Left renal cortex interstitium (tissue), 4 donors: ENCODE results near the gene SPATA31C1. TPM values are rescaled to one million over a fixed set of nuclear protein-coding genes. Genes with fewer than 3 reads are reported as not detected.
"Not testable (repeated sequence)": the region's sequence is repeated elsewhere in the genome, so short reads cannot be mapped to it uniquely, and the experiment has no call there.

Experiments
- DNase-seq, 4 donors: peaks; one replicate each; pipeline ENCODE4 v3.0.0-alpha.2; 2013; ENCODE audit warnings: low read depth in 4 of 4, low spot score in 2 of 4, missing footprints in 1 of 4
- polyA plus RNA-seq, 4 donors: library from polyadenylated mRNA; unstranded; fragments of 120-200 nt; gene quantifications; one replicate each; pipeline ENCODE4 v1.2.1, GENCODE V29; 2013; ENCODE audit not compliant: insufficient read length in 4 of 4

The SPATA31C1 gene
- polyA plus RNA-seq, 4 donors = 0.47 to 0.74 (median 0.69) TPM

DNA sequence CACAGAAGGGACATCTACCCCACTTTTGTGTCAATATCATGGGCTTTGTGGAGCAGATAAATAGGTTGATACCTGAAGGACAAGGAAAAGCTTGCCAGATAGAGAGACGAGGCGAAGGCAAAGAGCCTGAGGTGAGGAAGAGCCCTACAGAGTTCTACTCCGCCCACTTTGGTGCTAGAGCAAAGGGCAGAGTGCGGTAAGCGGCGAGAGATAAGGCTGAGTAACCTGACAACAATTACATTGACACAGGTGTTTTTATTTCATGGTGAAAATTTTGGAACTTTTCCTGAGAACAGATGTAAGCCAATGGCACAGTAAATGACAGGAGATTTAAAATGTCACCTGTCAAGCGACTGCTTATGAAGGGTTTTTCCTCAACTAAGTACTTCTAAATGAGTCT is 16.7 kb downstream of the SPATA31C1 start:
- DNase-seq = not testable (repeated sequence)

DNA sequence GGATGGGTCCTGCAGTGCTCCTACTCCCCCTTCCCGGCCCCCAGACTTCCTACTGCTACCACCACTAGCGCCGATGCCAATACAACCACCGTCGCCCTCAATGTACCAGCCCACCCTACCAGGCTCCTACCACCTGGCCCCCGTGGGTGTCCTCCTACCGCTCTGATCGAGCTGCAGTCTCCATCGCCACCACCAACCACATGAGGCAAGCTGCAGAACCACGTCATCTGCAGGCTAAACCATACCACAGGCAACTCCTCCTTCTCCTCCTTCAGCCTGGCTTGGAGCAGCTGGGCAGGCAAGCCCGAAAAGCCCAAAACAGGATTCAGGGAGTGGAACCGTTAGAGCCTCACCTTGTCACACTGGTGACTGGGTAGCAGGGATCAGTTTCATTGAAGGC is 19.6 kb downstream of the SPATA31C1 start:
- not testable (repeated sequence) for DNase-seq

DNA sequence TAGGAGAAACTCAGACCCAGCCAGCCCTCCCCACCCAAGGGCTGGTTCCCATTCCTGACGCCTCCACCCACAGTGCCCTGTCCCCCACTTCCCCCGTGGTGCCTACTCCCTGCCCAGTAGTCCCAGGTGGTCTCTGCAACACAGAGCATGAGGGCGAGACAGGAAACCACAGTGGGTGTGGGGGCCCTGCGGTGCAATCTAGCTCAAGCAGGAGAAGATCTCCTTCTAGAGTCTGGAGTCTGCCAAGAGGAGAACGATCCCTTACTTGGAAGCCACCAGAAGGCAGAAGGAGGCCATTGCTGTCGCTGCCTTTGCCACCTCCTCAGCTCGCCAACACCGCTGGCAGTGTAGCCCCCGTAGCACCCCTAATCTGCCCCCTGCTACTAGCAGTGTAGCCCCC is 20.2 kb downstream of the SPATA31C1 start:
- not testable (repeated sequence) for DNase-seq

DNA sequence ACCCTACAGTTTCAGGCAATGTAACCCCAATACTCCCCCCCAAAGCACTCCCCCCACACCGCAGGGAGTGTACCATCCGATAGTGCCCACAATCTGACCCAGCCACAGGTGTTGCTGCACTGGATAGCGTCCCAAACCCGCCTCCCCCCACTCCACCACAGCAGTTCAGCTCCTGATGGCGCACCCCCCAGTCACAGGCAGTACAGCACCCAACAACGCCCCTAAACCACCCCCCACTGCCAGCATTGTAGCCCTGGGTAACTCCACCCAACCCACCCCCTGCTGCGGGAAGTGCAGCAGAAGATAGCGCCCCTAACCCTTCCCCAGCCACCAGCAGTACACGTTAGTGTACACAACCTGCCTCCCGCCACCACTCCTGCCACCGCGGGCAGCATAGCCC is 20.6 kb downstream of the SPATA31C1 start:
- DNase-seq = not testable (repeated sequence)

DNA sequence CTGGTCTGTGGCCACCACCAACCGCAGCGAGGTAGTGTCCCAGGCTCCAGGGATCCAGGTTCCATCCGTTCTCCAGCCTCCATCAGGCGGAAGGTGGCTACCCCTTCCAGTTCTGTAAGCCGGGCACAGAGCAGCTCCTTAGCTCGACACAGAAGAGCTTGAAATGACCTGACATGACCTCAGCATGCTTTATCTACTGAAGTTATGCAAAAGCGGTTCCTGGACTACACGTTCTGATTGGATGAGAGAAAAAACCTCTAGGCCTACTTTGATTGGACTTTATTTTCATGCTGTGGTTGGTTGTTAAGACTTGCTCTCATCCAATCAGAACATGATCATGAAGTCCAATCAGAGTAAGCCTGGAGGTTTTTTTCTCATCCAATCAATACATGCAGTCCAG is 21.3 kb downstream of the SPATA31C1 start:
- DNase-seq = not testable (repeated sequence)

DNA sequence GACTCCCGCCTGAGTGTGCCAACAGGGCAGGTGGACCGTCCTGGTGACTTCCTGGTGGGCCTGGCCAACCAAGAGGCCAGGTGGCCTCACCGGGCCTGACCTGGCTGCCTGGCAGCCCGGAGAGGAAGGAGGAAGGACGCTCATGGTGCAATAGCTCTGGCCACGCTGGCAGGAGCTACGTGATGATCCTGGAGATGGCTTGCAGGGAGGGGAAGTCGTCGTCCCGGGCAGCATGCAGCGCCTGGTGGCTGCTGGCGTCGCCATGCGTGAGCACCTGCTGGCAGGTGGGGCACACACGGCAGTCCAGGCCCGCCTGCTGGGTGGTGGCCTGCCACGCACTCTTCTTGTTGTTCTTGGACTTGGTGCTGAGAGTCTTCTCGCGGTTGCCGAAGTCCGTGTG is 26.3 kb downstream of the SPATA31C1 start:
- DNase-seq = no peak

GRCh38 chr9:87944682-87945081 is 26.9 kb downstream of the SPATA31C1 start:
- no peak for DNase-seq

GRCh38 chr9:87950296-87950695 is 32.5 kb downstream of the SPATA31C1 start:
- no peak for DNase-seq

DNA sequence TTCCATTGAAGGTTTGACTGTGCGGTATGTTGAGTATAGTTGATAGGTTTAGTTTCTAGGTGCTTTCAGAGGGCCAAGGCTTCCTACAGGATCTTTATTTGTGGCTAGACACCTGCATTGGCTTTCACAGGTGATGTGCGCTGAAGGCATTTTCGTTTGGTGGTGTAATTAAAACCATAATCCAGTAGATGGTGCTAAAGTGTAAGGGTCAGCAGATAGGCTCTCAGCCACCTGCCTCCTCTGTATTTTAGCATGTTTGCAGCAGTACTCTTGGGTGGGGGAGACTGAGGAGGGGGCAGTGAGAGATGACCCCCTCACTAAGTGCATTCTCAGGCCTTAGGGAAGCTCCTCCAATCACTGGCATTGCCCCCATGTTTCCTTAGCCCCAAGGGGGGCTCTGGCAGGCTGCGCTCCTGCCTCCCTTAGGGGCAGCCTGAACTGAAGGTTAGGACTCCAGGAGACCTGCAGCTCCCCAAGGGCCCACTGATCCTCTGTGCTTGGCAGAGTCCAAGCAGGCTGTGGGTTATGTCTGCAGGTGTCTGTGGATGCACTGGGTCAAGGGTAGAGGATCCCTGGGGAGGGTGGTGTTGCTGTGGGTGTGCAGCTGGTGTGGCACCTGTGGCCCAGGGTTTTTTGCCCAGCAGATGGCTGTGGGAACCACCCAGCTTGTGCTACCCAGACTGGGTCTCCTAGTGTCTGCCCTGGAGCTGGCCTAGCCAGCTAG is 33.2 kb downstream of the SPATA31C1 start:
- DNase-seq = no peak

DNA sequence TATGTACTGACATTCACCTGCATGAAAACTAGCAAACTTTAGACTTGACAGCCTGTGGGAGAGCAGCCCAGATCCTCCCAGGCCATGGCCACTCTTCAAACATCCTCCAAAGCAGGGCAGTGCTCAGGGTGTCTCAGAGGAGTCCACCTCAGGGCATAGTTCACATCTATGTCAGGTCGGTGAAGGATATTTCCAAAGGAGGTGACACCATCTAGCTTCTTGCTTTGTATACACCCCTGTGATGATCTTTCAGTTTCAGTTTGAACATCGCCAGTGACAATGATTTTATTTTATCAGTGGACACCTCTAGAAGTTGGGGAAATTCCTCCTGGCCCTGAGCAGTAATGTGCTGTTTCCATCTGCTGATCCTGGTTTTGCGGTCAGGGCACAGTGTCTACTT is 36.5 kb downstream of the SPATA31C1 start:
- no peak for DNase-seq

DNA sequence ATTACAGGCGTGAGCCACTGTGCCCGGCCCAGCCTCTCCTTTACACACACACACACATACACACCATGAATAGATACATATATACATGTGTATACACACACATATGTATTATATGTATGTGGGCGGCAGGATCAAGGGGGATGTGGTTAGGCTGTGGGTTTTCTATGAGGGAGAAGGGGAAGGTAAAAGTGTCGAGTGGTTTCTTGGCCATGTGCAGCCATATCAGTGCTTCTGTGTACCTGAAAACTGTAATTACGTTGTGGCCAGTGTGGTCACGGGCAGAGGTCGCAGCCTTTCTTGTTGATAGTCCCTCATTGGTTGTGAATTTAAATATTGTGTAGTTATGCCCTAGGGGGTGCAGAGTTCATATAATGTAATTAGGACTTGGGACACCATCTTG is 40.1 kb downstream of the SPATA31C1 start:
- DNase-seq = no peak

DNA sequence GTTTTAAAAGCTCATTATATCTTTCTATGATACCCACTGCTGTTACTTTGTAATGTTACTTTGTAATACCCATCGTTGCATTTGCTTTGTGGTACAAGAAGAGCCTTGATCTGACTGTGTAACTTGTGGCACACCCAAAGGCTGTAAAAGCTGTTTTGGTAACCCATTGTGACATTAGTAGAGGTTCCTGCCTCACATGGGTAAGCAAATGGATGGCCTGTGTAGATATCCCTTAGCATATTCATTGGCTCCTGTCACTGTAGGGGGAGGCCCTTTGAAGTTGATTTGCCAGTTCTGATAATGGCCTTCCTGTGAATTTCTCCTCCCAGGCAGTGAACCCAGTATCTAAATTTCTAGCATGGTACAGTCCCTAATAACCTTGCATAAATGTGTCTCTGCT is 40.8 kb downstream of the SPATA31C1 start:
- no peak for DNase-seq

GRCh38 chr9:87959916-87960581 is 42.3 kb downstream of the SPATA31C1 start:
- DNase-seq = no peak

DNA sequence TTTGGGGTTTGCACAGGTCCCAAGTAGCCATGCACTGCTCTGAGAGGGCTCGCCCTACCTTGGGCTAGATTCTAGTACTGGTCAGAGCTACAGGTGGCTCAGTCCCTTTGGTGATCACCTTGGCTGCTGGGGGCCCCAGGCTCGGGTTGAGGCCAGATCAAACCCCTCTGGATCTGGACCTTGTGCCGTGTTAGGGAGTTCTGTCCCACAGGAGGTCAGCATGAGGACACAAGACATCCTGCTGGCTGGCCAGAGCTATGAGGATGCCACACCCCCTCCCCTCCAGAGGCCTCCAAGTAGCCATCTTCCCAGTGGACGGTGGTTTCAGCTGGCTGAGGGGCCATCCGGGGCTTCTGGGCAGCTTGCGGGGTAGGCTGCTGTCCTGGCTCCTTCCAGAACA is 46.0 kb downstream of the SPATA31C1 start:
- no peak for DNase-seq

GRCh38 chr9:87964826-87965225 is 47.1 kb downstream of the SPATA31C1 start:
- DNase-seq = no peak

GRCh38 chr9:87968155-87968554 is 50.4 kb downstream of the SPATA31C1 start:
- no peak for DNase-seq

- DNase-seq = no peak
Observed at GRCh38 chr9:87970602-87971001, 52.8 kb downstream of the SPATA31C1 start.

GRCh38 chr9:87973122-87973521 is 55.4 kb downstream of the SPATA31C1 start:
- DNase-seq = no peak
